Lung (tissue), 12 donors: ENCODE measurements around the gene NAE1. TPM values are rescaled to one million over a fixed set of nuclear protein-coding genes. Genes with fewer than 3 reads are reported as not detected.

ENCODE experiments used
- ATAC-seq: fragments of 200-7000 bp; cut with Tn5 transposase; one replicate; pipeline ENCODE4 v1.9.1; 2020; ENCODE audit warnings: moderate number of reproducible peaks; ENCODE audit not compliant: insufficient read depth, low FRiP score
- DNase-seq, 3 donors: peaks; one replicate each; pipeline ENCODE4 v3.0.0-alpha.2; 2013 to 2017
- H3K27ac ChIP-seq, 2 donors: one replicate each; pipeline ENCODE4 v1.5.1; 2013; ENCODE audit warnings: mild to moderate bottlenecking in 2 of 2, moderate library complexity in 2 of 2, control low read depth in 1 of 2, inconsistent platforms in 1 of 2, low read depth in 1 of 2, low read length in 1 of 2
- H3K27me3 ChIP-seq, 3 donors: one replicate each; pipeline ENCODE4 v1.5.1; 2013; ENCODE audit warnings: low read length in 2 of 3; ENCODE audit not compliant: control insufficient read depth in 3 of 3, insufficient read depth in 3 of 3
- H3K36me3 ChIP-seq, 4 donors: one replicate each; pipeline ENCODE4 v1.5.1; 2013; ENCODE audit warnings: low read length in 4 of 4, mild to moderate bottlenecking in 1 of 4, moderate library complexity in 1 of 4; ENCODE audit not compliant: control insufficient read depth in 4 of 4, insufficient read depth in 4 of 4
- H3K4me1 ChIP-seq, 5 donors: one replicate each; pipeline ENCODE4 v1.5.1; 2013; ENCODE audit warnings: low read length in 5 of 5, mild to moderate bottlenecking in 2 of 5, moderate library complexity in 1 of 5; ENCODE audit not compliant: control insufficient read depth in 5 of 5, insufficient read depth in 5 of 5
- H3K4me3 ChIP-seq: one replicate; pipeline ENCODE4 v1.5.1; 2013; ENCODE audit warnings: mild to moderate bottlenecking, control low read depth, moderate library complexity
- H3K9ac ChIP-seq, 2 donors: one replicate each; pipeline ENCODE4 v1.5.1; 2013; ENCODE audit warnings: low read length in 2 of 2, control low read depth in 1 of 2; ENCODE audit not compliant: insufficient read depth in 1 of 2
- H3K9me3 ChIP-seq, 4 donors: one replicate each; pipeline ENCODE4 v1.5.1; 2013; ENCODE audit warnings: low read length in 3 of 4, mild to moderate bottlenecking in 1 of 4, moderate library complexity in 1 of 4; ENCODE audit not compliant: control insufficient read depth in 4 of 4, insufficient read depth in 3 of 4
- WGBS, 2 donors: extraction: QIAGEN DNeasy Blood & Tissue Kit; methylation state at CpG; one replicate each; pipeline ENCODE4 v1.1.7; 2013; 5-methylcytosine and 5-hydroxymethylcytosine counted together
- polyA plus RNA-seq, 2 donors: library from polyadenylated mRNA; stranded (reverse); fragments of 200-250 nt; gene quantifications; one replicate each; pipeline ENCODE4 v1.2.1, GENCODE V29; 2013
- total RNA-seq, 2 donors: library from RNA; depleted of rRNA in 1 of 2; stranded (reverse); fragments of >200 nt in 1 of 2; gene quantifications; one replicate each; pipeline ENCODE4 v1.2.1, GENCODE V29; 2014 to 2021
- TF ChIP-seq, protein P1 (sequence below): IDR thresholded peaks from 2 replicates; pipeline ENCODE4 v1.5.1; 2012; ENCODE audit warnings: mild to moderate bottlenecking; ENCODE audit errors: control extremely low read depth, extremely low read depth
- donor health status: control.
- donor health status: control.
- donor health status: Bipolar disorder and iron deficiency.
- donor health status: healthy.
- donor health status: DM: yes; HTN: yes; CAD: no.

Gene NAE1
- total and polyA plus RNA-seq, 4 donors = 24.2 to 64.4 (median 29.1) TPM

DNA sequence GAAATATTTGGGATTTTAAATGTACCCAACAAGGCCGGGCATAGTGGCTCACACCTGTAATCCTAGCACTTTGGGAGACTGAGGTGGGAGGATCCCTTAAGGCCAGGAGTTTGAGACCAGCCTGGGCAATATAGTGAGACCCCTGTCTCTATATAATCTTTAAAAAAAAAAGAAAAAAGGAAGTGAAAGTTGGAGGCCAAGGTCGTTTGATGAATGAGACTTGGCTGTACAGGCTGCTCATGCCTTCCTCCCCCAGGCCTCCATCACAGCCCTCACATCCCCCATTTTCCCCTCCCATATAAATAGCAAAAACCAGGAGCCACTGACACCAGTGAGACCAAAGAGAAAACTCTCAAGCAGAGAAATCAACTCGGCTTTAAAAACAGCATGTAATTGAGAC lies 10.1 kb upstream of the NAE1 start:
- H3K4me1 ChIP-seq = peaks cover 0 to 9% (median 0%) of the 10 kb centered on the region in 5 donors
- ATAC-seq (no peak), DNase-seq (no peak)
- H3K9me3 ChIP-seq = no peaks in the 10 kb centered on the region
- H3K27me3 ChIP-seq = peaks cover 0 to 26% (median 23%) of the 10 kb centered on the region in 3 donors
- TF ChIP-seq, protein P1, sequence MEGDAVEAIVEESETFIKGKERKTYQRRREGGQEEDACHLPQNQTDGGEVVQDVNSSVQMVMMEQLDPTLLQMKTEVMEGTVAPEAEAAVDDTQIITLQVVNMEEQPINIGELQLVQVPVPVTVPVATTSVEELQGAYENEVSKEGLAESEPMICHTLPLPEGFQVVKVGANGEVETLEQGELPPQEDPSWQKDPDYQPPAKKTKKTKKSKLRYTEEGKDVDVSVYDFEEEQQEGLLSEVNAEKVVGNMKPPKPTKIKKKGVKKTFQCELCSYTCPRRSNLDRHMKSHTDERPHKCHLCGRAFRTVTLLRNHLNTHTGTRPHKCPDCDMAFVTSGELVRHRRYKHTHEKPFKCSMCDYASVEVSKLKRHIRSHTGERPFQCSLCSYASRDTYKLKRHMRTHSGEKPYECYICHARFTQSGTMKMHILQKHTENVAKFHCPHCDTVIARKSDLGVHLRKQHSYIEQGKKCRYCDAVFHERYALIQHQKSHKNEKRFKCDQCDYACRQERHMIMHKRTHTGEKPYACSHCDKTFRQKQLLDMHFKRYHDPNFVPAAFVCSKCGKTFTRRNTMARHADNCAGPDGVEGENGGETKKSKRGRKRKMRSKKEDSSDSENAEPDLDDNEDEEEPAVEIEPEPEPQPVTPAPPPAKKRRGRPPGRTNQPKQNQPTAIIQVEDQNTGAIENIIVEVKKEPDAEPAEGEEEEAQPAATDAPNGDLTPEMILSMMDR = no peak
- WGBS, 2 donors = 57 to 62% methylated on average over 3 of the region's 3 CpGs
- H3K9ac ChIP-seq = no peak overlapping the region
- no peak overlapping the region for H3K4me3 ChIP-seq
- H3K27ac ChIP-seq = no peak overlapping the region
- H3K36me3 ChIP-seq = no peaks in the 10 kb centered on the region

DNA sequence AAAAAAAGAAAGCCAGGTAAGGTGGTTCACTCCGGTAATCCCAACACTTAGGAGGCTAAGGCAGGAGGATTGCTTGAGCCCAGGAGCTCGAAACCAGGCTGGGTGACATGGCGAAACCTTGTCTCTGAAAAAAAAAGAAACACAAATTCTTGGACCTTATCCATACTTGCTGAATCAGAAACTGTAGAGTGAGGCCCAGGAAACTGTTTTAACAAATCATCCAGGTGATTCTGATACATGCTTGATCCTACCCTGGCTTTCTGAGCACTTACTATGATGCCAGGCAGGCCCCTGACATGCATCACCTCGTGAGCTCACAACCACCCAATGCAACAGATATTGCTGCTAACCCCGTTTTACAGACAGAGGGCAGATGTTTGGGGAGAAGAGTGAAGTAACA lies 4.0 kb upstream of the NAE1 start:
- WGBS, 2 donors = 88 to 89% methylated on average over 5 of the region's 5 CpGs
- TF ChIP-seq, protein P1 = no peak

GRCh38 chr16:66832661-66833305 lies 2.0 kb upstream of the NAE1 start:
- WGBS, 2 donors = 79 to 83% methylated on average over 7 of the region's 7 CpGs
- Histone ChIP-seq H3K4me3 (no peak overlapping the region), H3K9ac (no peak overlapping the region), H3K27ac (no peak overlapping the region), H3K4me1 (peaks cover 6 to 12% (median 7%) of the 10 kb centered on the region in 5 donors), H3K9me3 (no peaks in the 10 kb centered on the region), H3K36me3 (peaks cover 0 to 2% (median under 1%) of the 10 kb centered on the region in 4 donors), H3K27me3 (no peaks in the 10 kb centered on the region)
- ATAC-seq (no peak), DNase-seq (no peak)
- TF ChIP-seq, protein P1 = no peak

More for the DNA sequence above, 4.0 kb upstream of the NAE1 start:
- ATAC-seq (no peak), DNase-seq (no peak)
- H3K4me3 ChIP-seq = no peak overlapping the region
- H3K9me3 ChIP-seq = no peaks in the 10 kb centered on the region
- no peaks in the 10 kb centered on the region for H3K27me3 ChIP-seq
- H3K36me3 ChIP-seq = no peaks in the 10 kb centered on the region
- H3K9ac ChIP-seq = no peak overlapping the region
- peaks cover under 1 to 3% (median 3%) of the 10 kb centered on the region in 5 donors for H3K4me1 ChIP-seq
- H3K27ac ChIP-seq = no peak overlapping the region

GRCh38 chr16:66832190-66832589 lies 1.4 kb upstream of the NAE1 start:
- WGBS, 2 donors = 77 to 86% methylated on average over 3 of the region's 3 CpGs
- no peak overlapping the region for H3K4me3 ChIP-seq

More at GRCh38 chr16:66832190-66832589, 1.4 kb upstream of the NAE1 start:
- Histone ChIP-seq H3K9me3 (no peaks in the 10 kb centered on the region), H3K27me3 (no peaks in the 10 kb centered on the region), H3K27ac (no peak overlapping the region), H3K36me3 (peaks cover 0 to 5% (median under 1%) of the 10 kb centered on the region in 4 donors), H3K9ac (no peak overlapping the region), H3K4me1 (peaks cover 6 to 12% (median 7%) of the 10 kb centered on the region in 5 donors)
- DNase-seq = no peak
- ATAC-seq = no peak
- TF ChIP-seq, protein P1 = no peak
